ENCODE measurements around the gene CD300LF.

The CD300LF gene

DNA sequence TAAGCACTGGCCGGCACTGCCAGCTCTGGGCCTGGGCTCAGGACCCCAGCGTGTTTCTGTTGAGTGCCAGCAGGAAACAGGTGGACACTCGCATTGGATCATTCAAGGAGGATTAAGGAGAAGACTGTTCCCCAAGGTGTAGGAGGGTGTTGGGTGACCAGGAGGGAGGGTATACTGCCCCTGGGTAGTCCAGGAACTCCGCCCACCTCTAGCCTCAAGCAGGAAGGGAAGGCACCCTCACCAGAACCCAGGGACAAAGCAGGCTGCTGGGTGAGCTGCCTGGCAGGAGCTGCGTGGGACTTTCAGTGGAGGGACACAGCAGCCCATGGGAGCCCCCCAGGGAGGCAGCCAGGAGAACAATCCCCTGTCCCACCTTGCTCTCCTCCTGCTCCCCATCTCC is 16.6 kb upstream of the CD300LF start:
- no peak for DNase-seq

DNA sequence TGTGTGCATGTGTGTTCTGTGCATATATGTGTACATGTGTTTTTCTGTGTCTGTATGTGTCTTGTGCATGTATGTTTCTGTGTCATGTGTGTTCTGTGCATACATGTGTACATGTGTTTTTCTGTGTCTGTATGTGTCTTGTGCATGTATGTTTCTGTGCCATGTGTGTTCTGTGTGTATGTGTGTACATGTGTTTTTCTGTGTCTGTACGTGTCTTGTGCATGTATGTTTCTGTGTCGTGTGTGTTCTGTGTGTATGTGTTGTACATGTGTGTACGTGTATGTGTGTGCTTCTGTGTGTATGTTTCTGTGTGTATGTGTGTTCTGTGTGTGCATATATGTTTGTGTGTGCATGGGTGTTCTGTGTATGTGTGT is 16.0 kb upstream of the CD300LF start:
- no peak for DNase-seq

DNA sequence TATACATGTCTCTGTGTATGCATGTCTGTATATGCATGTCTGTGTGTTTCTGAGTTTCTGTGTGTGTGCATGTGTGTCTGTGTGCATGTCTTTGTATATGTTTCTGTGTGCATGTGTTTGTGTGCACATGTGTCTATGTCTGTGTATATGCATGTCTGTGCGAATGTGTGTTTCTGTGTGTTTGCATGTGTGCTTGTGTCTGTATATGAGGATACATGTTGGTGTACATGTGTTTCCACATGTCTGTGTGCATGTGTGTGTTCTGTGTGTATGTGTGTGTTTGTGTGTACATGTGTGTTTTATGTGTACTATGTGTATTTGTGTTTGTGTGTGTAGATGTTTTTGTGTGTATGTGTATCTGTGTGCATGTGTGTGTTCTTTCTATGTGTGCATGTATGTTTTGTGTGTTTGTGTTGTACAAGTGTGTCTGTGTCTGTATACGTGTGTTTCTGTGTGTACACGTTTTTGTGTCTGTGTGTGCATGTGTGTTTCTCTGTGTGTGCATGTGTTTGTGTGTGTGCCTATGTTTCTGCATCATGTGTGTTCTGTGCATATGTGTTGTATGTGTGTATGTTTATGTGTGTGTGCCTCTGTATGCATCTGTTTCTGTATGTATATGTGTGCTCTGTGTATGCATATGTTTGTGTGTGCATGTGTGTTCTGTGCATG is 15.4 kb upstream of the CD300LF start:
- DNase-seq = no peak

DNA sequence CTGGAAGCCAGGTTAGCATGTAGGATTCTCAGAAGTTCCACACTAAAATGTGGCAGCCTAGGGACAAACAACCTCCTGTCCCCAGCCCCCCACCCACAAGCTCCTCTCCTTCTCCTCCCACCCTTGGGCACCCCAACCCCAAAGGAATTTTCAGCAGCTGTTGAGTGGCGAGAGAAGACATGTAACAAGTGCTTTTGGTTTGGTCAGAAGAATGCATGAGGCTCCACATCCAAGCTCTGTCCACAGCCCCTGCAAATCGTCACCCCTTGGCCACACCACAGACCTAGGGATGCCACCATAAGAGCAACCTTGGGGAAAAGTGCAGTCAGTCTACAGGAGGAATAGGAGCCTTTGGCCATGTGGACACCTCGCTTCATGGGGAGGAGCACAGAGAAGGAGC is 12.4 kb upstream of the CD300LF start:
- no peak for DNase-seq

DNA sequence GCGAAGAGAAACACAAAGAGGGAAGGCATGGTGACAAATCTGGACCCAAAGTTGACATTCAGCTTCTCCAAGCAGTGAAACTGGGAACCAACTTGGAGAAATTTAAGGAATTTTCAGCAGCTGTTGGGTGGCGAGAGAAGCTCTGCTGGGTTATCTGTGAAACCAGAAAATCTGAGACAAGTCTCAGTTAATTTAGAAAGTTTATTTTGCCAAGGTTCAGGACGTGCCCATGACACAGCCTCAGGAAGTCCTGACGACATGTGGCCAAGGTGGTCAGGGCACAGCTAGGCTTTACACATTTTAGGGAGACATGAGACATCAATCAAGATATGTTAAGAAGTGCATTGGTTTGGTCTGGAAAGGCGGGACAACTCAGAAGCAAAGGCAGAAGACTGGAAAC is 11.2 kb upstream of the CD300LF start:
- DNase-seq = no peak

DNA sequence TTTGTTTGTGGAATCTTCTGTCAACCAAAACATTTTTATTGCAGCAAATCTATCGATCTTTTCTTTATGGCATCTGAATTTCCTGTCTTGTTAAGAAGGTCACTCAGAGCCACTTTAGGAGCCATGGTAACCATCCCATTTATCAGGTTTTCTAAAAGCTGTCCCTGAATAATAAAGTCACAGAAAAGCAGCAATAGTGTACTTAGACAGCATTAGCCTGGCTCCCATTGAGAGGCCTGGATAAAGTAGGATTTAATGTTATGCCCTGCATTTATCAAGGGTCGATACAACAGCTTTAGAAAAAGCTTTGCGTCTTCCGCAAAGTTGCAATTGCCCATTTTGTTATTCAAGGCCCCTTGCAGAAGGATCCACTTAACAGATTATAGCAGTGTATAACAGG is 10.1 kb upstream of the CD300LF start:
- no peak for DNase-seq

DNA sequence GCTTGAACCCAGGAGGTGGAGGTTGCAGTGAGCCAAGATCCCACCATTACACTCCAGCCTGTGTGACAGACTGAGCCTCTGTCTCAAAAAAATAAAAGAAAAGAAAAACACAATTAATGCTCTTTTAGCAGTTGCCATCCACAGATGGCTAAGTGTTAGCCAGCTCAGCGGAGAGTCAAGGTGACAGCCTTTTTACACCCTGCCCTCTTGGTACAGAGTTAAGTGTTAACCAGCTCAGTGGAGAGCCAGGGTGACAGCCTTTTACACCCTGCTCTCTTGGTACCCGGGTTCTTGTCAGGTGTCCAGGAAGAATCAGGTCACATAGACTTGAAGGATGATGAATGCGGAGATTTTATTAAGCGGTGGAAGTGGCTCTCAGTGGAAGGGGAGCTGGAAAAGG is 7.8 kb upstream of the CD300LF start:
- DNase-seq = no peak

DNA sequence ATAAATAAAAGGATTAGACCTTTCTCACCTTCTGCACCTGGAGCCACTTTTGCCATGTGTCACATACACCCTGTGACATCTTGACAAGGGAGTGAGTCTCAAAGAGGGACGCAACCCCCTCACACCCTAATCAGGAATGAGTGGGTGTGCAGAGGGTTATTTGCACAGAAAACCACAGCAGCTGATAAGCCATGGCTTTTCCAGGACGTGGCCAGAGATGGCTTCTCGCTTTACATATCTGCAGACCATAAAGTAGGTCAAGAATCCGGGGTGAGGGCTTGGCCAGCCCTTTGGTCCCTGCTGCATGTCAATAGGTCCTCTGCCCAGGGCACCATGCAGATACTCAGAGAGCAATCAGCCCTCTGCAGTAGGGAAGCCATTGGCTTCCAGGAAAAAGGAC is 2.4 kb upstream of the CD300LF start:
- DNase-seq = no peak

DNA sequence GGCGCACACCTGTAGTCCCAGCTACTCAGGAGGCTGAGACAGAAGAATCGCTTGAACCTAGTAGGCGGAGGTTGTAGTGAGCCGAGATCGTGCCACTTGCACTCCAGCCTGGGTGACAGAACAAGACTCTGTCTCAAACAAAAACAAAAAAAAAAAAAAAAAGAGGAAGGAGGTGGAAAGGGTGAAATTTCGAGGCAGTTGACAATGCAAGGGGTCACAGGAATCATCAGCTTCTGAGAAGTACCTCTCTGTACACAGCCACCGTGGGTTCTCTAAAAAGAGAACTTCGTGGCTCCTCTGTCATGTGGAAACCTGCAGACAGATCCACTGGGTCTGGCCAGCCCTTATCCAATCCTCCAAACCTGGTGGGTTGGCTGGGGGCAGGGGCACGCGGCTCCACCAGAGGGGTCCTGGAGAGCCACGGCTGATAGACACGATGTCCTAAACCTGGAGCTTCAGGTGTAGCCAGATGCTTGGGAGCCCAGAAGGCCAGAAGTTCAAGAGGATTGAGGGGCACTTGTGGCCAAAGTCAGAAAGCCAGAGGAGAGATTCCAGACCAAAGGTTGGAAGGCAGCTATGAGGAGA is 540 bp upstream of the CD300LF start:
- DNase-seq = no peak

DNA sequence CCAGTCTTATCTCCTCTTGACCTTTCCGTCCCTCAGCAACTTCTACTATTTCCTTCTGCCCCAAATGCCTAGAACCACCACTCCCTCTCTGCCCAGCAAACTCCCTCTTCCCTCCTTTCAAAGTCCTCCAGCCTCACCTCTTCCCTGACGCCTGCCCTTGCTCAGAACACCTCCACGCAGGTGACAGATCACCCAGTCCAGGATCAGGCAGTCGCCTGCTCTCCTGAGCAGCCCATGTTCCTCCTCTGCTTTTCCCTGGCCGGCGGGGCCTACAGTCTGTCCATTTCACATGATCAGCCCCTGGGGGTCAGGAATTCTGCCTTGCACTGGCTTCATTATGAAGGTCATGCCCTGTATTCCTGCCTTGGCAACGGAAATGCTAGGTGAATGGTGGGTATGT is 422 bp downstream of the CD300LF start:
- no peak for DNase-seq

DNA sequence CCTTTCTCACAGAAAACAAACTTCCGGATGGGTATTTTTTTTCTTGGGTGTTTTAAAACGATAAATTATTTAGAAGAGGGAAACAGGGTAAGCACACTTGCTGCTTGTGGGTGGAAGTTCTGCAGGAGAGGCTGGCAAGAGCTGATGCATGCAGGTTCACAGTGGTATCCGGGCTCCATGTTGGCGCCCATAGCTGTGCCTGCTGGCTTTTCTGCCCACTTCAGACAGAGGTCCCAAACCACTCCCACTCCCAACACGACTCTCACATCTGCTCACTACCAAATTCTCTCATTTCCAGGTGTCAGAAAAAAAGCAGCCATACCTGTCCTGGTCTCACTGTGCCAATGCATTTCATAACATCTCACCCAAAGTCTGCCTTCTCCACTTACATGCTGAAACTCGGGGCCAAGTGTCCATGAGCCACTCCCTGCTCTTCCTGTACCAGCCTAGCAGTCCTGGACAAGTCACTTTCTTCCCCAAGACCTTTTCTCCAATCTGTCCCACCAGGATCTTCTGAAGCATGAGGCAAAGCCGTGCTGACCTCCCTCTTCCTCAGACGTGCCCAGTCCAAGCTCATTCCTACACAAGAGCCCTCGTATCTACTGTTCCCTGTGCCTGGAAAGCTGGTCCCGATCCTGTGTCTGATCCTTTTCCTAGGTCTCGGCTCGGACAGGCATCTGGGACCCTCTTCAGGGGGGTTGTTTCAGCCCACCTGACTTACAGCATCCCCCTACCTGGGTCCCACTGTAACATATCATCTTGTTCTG is 1.5 kb downstream of the CD300LF start:
- no peak for DNase-seq

DNA sequence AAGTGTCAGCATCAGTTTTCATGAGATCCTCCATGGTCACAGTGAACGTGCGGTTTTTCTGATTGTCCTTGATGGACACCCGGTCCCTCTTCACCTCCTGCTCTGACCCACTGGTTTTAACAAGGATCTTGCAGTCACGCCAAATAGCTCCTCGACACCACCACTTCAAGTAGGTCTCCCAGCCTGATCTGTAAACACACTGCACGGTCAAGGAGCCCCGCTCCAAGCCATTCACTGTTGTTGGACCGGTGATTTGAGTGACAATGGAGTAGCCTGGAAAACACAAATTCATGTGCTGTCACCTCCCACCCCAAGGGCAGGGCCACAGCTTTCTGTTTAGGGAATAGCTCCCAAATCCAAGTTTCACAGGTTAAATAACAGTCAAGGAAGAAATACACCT is 8.2 kb downstream of the CD300LF start:
- DNase-seq = no peak

DNA sequence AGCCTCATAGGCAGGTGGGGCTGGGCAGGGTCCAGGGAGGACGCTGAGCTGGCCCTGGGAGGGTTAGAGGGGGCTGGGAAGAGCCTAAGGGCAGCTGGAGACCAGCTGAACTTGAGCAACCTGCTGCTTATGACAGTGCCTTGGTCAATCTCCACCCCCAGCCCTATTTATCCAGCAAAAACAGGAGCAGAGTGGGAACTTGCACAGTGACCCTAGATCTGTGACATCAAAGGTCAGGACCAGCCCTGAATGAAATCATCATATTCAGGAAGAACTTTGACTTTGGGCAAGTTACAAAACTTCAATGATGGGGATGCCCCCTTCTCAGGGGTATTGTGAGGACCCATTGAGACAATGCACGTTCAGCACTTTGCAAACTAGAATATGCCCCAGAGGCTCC is 9.4 kb downstream of the CD300LF start:
- DNase-seq = no peak

DNA sequence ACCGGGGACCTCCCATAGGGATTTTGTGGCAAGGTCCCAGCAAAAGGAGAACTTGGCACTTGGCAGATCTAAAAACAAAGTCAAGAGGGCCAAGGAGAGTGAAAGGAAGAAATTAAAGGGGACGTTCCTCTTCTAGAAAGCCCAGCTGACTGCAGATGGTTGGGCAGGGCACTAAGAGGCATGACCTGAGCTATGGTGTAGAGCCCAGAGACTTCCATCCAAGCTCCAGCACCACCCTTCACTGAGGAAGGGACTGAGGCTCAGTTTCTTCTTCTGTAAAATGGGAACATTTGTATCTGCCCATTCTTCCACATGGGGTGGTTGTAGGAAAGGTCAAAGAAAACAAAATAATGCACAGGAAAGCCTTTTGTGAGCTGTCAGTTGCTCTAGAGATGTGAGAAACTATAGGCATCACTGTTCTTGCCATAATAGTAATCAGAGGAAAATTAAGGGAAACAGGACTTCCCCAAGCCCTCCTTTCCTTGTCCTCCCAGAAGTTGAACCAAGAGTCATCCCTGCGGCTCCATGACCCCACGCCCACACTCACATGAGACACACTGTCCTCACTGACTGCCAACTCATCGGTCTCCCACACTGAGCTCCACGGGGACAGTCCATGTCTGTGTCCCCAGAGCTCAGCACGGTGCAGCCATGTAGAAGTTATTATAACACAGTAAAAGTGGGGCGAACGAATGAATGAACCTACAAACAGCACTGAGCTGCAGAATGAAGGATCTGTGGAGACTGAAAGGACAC is 10.4 kb downstream of the CD300LF start:
- no peak for DNase-seq

DNA sequence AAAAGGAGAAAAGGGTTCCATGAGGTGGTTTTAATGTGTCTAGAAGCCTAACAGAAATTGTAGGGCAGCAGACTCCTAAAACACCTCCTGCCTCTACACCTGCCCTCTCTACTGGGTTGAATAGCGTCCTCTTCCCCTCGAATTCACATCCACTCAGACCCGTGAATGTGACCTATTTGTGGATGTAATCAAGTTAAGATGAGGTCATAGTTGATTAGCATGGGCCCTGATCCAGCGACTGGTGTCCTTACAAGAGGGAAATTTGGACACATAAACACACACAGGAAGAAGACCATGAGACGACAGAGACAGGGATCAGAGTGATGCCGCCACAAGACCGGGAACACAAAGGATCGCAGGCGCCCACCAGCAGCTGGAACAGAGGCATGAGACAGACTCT is 13.5 kb downstream of the CD300LF start:
- DNase-seq = no peak

DNA sequence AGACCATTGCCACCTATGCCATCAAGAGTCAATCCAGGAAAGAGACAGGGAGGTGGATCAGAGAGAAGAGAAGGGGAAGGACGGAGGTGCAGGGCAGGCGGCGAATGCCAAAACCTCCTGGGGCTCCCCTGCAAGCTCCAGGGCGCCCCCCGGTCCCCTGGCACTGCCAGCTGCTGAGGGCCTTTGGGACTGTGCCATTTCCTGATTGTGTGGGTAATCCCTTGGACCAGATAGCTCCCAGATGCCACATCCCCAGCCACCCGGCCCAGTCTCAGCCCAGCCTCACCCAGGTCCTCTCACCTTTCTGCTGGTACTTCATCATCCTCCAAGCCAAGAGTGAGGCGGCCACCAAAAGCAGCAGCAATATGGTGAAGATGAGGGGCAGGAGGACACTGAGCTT is 14.7 kb downstream of the CD300LF start:
- no peak for DNase-seq

DNA sequence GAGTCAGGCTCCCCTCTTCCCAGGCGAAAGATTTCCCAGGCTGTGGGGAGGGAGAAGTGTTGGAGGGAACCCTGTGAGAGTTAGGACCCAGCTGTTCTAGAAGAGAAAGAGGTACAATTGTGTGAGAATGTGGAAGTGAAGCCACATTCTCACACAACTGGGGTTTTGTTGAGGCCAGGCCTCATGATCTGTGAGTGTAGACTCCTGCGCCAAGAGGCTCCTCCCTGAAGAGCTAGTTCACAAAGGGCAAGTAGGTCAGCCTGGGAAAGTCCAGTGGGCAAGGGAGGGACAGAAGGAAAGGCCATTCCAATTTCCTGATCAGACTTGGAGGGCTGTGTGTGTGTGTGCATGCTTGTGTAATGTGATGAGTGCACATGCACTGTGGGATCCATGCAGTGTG is 15.2 kb downstream of the CD300LF start:
- DNase-seq = no peak

DNA sequence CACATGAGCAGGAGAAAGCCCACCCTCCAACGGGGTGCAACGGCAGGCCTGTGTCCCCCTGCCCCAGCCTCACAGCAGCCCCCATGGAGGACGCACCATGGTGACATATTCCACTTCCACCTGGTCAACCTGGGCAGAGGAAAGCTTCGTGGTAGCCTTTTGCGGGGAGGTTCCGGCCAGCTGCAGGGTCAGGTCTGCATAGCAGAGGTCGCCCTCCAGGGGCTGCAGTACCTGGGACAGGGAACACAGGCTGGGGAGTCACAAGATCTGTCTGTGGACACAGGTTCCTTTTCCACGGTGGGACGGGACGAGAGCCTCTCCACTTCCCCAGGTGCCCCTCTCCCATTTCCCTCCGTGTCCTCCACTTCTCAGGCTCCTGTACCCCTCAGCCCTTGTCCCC is 17.1 kb downstream of the CD300LF start:
- no peak for DNase-seq

DNA sequence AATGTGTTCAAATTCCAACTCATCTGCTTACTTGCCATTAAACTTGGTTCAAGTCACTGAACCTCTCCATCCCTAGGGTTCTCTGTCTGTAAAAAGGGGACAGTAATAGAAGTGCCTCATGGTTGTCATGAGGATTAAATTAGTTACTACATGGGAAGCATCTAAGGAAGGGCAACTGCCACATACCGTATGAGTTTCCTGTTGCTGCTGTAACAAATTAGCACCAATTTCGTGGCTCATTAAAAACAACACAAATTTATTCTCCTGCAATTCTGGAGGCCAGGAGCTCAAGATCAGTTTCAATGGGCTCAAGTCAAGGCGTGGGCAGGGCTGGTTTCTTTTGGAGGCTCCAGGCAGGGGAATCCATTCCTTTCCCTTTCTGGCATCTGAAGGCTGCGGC is 18.6 kb downstream of the CD300LF start:
- DNase-seq = no peak

DNA sequence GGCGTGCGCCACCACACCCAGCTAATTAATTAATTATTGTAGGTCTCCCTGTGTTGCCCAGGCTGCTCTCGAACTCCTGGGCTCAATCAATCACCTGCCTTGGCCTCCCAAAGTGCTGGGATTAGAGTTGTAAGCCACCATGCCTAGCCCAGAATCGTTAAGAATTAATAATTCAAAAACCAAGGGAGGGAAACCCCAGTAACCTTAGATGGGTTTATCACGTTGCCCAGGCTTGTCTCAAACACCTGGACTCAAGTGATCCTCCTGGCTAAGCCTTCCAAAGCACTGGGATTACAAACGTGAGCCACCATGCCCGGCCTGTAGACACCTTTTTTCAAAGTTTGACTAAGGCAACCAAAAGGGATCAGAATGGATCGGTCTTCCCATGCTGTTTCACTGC is 21.6 kb downstream of the CD300LF start:
- no peak for DNase-seq

DNA sequence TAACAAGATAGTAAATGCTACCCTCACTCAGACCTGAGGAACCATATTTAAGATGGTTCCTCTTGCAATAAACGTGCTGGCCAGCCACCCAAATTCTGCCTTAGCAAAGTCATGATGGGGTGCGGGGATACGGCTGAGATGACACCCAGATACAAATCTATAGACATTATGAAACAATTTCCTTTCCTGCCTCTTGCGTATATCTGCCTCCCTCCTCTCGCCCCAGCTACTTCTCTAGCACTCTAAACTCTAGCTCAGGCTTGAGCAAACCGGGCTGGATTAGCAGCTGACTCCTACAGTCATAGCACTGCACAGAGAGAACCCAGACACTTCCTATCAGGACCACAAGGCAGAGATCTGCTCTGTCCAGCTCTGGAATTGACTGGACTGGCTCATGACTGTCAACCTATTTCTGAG is 22.3 kb downstream of the CD300LF start:
- no peak for DNase-seq

DNA sequence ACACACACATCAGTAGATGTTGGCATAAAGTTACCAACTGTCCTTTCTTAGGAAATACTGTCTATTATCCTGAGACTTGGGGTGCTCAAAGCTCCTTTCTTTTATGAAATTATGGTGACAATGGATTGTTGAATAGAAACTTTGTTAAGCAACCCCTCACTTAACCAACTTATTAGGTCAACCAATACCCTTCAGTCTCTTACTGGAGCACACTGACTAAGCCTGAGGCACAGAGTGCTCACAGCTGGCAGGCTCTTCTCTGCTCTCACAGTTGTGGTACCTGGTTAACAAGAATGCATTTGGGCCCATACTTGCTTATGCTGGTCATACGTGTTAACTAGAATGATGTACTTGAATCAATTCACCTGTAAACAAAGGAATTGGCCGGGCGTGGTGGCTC is 24.8 kb downstream of the CD300LF start:
- no peak for DNase-seq

DNA sequence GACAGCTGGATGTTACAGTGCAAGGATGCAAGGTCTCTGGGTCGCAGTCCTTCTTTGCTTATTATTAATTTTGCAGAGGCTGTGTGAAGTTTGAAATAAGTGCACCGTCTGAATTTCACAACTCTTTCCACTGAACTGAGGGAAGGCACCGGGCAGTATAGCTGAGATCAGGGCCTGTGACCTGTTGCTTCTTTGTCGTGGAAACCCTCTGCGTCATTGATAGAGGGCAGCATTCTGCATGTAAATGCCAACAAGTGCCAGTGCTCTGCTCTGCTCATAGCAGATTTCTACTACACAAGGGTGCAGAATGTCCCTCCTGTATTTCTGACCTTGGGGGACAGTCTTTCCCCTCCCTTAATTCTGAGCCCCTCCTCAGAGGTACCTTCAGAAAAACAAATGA is 26.0 kb downstream of the CD300LF start:
- no peak for DNase-seq

Data from stimulated activated CD4-positive, alpha-beta T cell treated with anti-CD3 and anti-CD28 coated beads, Interleukin-4, amount 100 ng/mL, for 1 hour (primary cell).